Right hindlimb (tissue), 1 donor: ENCODE measurements around the gene KRT73.
A peak's percentile ranks its signal among the peaks of the same experiment; 100 is the strongest.

Source experiments
- DNase-seq: peaks from one replicate; pipeline ENCODE4 v3.0.0-alpha.2; 2018

KRT73 gene

DNA sequence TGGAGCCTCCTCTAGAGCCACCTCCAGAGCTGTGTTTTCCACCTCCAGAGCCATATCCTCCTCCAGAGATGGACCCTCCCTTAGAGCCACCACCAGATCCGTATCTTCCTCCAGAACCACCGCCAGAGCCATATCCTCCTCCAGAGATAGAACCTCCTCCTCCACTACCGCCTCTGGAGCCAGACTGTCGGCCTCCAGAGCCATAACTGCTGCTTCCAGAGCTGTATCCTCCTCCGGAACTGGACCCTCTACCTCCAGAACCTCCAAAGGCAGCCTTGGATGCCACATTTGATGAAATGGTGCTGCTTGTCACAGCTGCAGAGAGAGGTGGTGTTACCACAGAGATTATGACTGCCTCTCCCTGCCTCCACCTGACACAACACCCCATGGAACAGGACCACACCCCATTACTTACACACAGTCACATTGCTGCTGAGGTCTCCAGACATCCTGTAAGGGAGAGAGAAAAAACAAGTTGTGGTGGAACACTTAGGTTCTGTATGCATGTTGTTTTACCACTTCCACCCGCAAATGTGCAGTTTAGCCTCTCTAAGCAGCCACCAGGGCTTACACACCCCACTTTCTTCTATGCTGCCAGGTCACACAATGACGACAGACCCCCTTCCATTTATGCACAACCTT is 26.9 kb upstream of the KRT73 start:
- DNase-seq = no peak

DNA sequence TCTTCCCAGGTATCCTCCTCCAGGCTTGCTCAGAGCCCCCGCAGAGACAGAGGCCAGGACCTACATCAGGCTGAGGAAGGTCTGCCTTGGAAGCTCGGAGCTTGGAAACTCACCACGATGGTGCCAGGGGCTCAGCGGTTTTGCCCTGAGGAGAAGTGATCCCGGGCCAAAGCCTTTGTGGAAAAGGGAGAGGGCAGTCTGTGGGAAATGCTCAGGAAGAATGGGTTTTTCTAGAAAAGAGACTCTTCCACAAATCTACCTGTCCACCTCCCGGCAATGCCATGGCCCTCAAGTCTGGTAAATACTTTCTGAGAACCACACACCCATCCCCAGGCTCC is 25.7 kb upstream of the KRT73 start:
- no peak for DNase-seq

DNA sequence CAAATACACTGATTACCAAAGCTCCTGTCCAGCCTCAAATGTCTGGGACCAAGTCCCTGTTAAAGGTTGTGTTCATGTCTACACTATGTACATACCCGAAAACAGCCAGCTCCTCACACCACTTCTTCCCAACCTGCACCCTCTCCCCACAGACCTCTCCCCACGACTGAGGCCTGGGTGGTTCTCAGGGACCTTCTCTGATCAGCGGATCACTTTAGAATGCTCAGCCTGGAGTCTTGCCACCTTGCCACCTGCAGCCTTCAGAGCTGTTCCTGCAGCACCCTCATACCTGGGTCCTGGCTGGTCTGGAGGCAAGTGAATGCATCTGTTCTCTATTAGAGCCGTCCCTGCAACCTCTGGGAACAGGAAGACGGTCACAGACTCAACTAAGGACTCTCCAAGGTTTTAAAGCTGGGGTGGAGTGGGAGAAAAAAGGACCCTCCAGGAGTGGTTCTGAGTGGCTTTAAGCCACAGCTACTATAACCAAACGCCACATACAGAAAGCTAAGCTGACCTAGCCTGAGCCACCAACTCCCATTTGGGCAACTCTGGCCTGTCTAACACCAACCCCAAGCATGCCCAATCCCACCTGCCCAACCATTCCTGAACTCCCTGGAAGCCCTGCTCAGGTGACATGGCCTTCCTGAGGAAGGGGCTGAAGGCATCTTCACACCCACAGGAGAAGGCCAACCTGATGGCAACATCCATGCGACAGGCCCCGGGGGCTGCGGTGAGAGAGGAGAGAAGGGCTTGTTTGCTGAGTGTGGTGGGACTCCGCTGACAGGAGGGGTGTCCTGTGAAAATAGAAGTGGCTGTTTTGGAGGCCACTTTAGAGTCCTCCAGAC is 25.1 kb upstream of the KRT73 start:
- no peak for DNase-seq

DNA sequence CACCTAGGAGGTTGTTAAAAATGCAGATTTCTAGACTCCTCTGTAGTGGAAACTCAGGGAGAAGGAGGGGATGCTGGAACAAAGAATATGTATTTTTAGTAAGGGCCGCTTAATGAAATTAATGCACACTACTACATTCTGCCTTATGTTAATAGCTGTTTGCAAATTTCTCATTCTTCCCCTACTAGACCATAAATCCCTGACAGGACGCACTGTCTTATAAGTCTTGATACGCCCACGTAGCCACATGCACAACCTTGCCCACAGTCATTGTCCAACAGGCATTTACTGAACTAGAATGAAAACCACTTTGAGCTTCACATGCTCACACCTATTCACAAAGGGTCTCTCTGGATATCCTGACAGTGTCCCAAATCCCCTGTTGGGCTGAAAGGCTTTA is 23.1 kb upstream of the KRT73 start:
- no peak for DNase-seq

DNA sequence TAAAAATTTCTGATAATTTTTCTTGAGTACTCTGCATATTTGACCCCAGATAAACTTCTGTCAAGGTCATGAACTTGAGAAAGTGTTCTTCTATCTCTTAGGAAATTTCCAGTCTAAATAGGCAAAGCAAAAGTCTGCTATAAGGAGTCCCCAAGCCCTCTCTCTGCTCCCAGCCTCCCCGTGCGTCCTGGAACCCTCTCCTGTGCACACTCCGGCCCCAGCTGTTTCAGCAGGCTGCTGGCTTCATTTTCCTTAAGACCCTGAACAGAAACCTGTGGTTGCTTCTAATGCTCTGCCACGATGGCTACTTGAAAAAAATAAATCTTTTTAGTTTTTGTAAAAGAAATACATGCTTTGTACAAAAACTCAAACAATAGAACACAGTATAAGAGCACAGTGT is 18.9 kb upstream of the KRT73 start:
- DNase-seq = no peak

DNA sequence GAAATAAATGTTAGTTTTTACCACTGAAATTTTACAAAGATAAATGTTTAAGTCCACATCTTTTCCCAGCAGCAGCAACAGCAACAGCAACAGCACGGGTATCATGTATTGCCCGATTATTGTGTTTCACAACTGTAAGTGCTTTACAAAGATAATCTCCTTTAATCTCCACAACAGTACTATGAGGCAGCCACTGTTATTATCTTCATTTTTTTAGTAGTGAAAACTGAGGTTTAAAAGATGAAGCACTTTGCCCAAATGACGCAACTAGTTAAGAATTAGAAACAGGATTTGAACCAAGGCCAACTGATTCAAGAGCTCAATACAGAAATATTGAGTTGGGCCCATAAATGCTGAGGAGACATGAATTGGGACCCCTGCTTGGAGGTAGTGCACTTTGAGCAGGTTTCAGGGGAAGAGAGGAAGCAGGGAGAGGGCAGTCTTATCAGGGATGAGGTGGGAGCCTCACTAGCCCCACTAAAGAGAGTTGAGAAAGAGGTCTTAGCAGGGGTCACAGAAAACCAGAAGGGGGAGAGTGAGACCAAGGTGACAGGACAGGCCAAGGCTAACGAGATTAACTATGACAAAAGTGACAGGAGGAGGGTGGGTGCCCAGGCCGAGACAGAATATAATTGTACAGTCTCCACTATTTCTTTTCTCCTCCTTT is 18.4 kb upstream of the KRT73 start:
- DNase-seq = no peak

DNA sequence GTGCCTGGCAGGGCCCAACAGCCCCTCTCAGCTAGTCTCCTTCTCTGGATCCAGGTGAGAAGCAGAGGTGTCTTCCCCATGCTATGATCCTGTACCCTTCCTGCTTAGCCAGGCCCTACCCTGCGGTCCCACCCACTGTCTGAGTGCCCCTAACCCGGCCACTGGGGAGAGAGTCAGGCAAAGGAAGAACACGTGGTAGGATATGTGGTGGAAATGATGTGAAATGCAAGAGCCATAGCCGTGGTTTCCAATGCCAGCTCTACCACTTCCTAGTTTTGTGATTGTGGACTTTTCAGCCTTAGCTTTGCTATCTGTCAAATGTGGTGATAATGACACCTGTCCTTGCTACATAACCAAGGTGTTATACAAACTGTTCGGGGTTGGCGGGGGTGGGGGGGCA is 17.8 kb upstream of the KRT73 start:
- DNase-seq = no peak

DNA sequence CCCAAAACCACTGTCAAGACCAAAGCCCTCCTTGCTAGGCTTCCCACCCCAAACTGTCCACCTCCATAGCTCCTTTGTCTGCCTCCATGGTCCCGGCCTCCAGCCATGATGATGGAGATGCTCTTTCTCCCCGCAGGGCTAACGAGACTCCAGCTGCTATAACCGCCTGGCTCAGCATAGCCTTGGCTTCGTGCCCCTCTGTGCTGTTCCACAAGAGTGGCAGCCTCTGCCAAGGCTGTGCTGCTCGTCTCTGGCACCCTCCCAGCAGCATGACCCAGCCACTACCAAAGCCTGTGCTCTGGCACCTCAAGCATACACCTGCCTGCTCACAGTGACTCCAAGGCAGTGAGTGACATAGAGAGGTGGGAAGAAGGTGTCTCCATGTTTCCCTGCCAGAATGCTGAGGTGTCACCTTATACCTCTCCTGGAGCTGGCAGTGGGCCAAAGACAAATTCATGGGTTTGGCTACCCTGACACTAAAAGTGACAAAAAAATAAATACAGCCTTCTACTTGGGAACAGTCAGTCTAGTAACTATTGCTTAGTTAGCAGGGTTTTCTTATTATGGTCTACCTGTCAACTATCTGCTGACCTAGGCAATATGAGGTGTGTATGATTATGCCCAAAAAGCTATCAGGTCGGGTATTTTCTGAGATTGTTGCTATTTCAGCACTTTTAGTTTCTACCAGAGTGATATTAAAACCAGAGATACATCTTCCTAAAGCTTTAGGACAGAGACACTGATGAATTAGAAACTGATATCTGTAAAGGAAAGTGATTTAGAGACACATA is 16.1 kb upstream of the KRT73 start:
- peak; percentile 59 for DNase-seq

DNA sequence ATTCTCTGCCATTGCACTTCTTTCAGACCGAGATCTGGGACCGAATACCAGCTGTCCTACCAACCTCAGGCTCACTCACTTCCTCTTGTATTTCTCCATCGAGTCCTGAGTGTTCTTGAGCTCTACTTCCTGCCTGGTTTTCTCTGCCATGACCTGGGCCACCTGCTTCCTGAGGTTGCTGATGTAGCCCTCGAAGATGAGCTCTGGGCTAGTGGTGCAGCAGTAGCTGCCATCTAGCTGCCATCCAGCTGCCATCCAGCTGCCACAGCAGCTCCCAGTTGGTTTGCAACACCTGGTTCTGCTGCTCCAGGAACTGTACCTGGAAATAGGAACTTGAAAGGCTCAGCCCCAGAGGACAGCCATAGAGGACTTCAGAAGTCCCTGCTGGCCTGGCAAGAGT is 15.0 kb upstream of the KRT73 start:
- no peak for DNase-seq

DNA sequence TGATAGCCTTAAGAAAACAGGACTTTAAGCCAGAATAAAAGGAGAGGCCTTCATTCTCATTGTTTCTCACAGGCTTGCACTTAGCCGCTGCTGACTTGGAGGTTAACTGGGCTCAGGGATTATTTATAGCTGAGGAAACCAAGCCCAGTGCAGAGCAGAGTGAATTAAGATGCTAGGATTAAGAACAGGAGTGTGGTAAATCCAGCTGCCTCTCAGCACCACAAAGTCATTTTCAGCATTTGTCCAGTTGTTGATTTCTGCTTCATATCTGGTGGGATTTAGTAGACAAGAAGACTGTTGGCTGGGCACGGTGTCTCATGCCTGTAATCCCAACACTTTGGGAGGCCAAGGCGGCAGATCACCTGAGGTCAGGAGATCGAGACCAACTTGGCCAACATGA is 14.3 kb upstream of the KRT73 start:
- DNase-seq = no peak

DNA sequence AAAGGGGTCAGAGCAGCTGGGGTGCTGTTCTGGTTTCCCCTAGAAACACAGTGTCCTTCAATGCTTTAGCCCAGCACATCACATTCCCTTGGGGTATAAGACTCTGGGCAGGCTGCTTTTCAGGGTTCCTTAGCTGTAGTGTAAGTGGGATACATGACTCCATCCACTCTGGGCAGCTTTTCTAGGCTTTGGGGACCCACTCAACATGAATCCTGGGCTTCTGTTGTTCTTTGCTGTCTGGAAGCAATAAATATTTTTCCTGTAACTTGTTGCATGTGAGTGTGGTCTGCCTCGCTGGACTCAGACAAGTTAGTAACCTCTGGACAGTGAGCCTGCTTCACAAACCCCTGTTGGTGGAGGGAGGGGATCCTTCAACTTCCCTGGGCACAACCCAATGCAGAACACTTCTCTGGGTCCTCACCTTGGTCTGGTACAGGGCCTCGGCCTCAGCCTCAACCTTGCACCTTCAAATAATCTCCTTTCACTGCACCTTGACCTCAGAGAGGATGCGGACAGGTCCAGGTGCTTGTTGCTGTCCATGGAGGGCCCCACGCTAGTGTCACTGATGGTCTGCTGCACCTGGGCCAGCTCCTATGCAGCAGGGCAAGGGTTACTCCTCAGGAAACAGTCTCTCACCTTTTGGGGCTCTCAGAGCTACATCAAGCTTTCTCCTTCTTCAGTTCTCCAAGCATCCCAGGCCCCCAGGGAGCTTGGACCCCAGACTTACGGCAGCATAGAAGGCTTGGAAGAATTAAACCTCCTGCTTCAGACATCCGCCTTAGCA is 13.5 kb upstream of the KRT73 start:
- no peak for DNase-seq

DNA sequence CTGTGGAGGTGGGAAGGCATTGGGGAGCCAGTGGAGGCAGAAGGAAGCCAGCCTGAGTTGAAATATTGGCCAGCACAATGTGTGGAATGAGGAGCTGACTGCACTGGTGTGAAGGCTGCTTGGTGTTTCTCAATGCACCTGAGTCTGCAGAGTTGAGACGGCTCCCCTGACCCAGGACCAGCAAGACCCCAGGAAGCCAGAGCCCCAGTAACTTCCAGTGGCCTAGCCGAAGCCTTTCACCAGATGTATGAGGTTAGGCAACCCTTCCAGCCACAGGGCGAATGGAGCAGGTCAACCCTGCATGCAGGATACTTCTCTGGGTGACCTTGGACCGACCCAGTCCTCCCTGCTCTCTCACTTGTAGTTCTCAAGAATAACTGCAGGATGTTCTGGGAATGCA is 12.9 kb upstream of the KRT73 start:
- DNase-seq = no peak

DNA sequence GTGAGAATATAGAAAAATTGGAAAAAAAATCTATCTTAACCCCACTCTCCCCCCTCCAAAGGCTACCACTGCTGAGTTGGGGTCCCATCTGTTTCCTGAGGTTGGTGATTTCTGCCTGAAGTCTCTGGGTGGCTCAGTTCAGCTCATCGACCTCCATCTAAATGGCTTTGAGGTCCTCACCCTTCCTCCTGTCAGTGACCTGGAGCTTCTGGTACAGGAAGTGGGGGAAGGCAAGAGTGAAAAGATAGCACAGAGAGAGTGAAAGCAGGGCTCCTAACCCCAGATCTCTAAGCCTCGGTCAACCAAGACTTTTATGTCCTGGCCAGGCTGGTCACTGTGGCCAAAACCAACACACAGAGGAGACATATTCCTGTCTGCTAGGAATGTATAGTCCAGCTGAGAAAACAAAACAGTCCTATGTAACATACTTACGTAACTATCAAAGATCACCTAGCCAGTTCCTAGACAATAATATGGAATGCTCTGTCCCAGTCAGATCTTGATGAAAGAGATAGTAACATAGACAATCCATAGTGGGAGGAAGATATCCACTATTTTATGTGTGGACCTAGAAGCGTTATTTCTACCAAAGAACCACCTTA is 12.3 kb upstream of the KRT73 start:
- no peak for DNase-seq

DNA sequence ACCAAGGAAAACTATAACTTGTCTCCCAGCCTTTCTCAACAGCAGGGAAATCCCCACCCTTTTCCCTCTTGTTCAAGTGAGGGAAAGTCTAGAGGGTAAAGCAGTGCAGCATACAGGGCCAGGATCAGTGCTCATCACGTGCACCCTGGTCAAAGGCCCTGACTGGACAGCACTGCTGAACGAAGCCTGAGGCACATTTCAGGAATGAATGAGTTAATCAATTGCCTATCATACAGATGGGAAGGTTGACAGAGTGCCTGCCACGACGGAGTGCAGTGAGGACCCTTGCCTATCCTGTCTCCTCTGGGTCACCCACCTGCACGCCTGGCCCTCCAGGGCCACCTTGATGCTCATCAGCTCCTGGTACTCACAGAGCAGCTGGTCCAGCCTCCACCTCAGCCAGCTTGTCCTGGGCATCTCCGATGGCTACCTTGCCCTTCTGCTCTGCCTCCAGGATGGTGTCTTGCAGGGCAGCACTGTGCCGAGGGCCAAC is 11.7 kb upstream of the KRT73 start:
- DNase-seq = no peak

DNA sequence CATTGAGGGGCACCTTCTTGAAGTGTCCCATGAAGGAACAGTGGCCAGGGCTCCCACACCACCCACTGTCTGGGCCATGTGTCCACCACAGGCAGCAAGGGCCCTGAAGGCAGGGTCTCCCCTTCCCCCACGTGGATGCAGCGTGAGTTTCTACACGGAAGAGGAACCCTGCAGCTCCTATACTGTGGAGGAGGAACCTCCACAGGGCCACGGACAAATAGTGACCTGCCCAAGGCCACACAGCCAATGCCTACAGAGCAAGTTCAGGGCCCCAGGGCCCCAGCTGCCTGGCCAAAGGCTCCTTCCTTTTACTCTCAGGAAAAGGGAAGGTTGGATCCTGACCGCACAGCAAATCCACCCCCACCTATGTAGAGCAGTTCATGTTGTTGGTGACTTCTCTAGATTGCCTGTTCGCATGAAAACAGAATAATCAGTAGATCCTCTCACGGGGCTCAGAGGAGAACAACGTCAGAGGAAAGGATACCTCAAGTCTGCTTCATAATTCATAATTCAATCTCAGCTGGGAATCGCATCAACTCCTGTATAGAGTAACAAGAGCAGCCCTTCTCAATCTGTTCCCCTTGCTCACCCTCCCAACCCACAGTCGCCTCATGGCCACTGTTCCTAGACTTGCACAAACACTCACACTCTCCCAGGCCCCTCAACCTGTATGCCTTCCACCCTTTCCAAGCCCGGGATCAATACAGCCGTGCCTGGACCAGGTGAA is 11.1 kb upstream of the KRT73 start:
- DNase-seq = no peak

DNA sequence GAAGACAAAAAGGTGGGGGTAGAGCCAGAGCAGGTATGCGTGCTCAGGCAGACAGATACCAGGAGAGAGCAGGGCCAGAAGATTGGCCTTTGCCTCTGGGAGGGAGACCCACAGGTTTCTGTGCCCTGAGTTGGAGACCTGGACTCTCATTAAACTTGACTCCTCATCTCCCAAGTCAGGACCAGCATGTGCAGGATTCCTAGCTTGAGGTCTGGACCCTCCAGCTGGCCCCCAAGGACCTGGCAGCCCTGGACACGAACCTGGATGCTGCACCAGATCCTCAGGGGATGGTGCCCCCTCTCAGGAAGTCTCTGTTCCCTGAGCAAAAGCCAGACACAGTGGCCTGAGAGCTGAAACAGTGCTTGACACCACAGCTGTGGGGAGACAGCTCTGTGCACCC is 10.5 kb upstream of the KRT73 start:
- DNase-seq = no peak

DNA sequence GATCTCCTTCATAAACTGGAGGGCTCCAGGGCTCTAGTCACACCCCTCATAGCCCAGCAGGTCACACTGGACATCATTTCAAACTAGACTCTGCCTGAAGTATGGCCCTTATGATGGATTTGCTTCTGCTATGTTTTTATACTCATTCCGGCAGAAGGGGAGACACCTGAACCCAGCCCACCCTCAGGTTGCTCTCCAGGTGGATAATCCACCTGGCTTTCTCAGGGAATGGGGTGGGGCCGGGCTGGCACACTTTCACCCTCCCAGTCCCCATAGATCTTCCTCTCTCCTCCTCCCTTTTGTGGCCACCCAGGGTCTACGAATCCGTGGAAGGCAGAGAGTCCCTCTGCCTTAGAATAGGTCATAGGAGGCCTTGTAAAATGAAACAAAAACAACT is 9.8 kb upstream of the KRT73 start:
- DNase-seq = no peak

DNA sequence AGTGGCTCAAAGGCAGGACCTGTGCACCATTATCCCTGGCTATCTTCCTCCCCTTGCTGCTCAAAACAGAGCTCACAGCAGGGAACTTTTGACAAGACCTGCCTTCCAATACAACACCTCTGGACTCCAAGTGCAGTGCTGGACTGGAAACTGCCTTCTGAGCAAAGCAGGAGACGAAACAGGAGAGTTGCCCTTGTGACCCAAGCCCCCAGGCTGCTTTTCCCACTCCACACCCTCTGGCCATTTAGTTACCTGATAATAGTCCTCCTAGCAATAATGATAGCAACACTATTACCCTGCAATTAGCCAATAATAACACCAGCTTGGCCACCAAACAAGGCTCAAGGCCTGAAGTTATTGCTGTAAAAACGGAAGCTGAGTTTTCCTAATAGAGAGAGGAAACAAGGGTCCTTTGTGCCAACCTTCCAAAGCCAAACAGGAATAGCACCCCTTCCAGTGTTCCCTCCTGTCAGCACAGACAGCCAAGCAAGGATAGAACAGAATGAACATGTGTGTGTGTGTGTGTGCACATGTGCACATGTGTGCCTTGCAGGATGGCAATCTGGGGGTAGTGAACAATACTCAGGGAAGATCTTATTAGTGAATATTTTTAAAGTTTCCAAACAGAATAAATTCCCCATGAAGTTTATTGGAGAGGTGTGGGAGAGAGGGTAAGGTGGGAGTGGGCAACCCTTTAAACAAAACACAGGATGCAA is 9.2 kb upstream of the KRT73 start:
- DNase-seq = no peak

DNA sequence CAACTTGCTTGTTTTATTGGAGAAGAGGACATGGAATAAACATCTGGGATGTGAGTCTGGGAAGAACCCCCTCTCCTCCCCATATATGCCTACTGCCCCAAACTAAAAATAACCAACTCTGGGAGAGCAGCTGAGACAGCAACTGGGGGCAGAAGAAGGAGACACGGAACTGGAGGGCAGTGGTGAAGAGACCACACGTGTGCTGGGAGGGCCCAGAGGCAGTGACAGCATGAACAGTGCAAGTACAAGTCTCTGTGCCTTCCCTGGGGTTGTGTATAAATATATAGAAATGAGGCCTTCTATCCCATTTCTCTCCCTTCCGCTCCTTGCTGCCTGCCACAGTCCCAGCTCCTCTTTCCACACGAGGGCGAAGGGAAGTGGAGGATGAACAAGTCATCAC is 4.0 kb upstream of the KRT73 start:
- DNase-seq = no peak

DNA sequence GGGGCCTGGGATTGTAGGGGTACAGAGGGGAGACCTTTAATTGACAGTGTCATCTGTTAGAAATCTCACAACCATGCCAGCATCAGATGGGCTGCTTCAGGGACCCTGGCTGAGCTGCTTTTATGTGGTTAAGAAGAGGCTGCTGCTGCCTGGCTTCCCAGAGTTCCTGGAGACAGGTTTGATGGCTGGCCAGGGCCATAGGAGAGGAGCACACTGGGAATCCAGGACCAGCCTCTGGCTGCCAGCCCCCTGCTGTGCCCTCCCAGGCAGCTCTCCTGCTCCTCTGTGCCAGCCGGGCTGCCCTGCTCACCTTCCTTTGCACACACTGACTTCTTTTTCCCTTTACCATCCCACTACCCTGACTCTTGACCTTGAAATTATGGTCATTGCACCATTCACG is 507 bp upstream of the KRT73 start:
- no peak for DNase-seq

DNA sequence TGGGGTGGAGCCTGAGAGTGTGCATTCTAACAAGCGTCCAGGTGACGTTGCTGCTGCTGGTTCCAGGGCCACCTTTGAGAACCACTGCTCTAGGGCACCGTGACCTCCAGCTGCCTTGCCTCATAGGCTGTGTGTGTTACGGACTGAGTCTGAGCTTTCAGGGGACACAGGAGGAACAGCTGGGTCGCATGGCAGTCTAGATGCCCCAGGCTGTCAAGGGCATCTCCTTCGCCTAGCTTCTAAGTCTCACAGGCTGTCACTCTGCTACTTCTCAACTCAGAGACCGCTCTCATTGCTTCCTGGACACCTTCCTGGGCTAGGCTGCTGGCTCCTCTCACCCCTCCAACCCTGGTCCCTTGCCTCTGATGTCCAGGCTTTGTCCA is 965 bp downstream of the KRT73 start:
- no peak for DNase-seq
